Stromal cell of bone marrow (primary cell): ENCODE measurements around the gene CACNA2D1.

Source experiments
- DNase-seq: peaks from one replicate; pipeline ENCODE4 v3.0.0-alpha.2; 2012; ENCODE audit warnings: low read depth

CACNA2D1 gene

GRCh38 chr7:82284936-82285519 is 158.5 kb downstream of the CACNA2D1 start:
- no peak for DNase-seq

- DNase-seq, result no peak
Measured at GRCh38 chr7:82275342-82275741, 168.2 kb downstream of the CACNA2D1 start.

GRCh38 chr7:82274681-82275080 is 168.9 kb downstream of the CACNA2D1 start:
- DNase-seq, result no peak

- no peak for DNase-seq
Measured at GRCh38 chr7:82273886-82274285, 169.7 kb downstream of the CACNA2D1 start.

GRCh38 chr7:82270870-82271269 is 172.7 kb downstream of the CACNA2D1 start:
- DNase-seq, result no peak

GRCh38 chr7:82268632-82269031 is 174.9 kb downstream of the CACNA2D1 start:
- no peak for DNase-seq

- no peak for DNase-seq
Measured at GRCh38 chr7:82266081-82266480, 177.5 kb downstream of the CACNA2D1 start.

- DNase-seq, result no peak
Measured at GRCh38 chr7:82264783-82265305, 178.7 kb downstream of the CACNA2D1 start.

GRCh38 chr7:82263920-82264782 is 179.4 kb downstream of the CACNA2D1 start:
- no peak for DNase-seq

- DNase-seq, result no peak
Measured at GRCh38 chr7:82258181-82258580, 185.4 kb downstream of the CACNA2D1 start.

GRCh38 chr7:82257118-82257695 is 186.4 kb downstream of the CACNA2D1 start:
- no peak for DNase-seq

GRCh38 chr7:82255706-82256105 is 187.9 kb downstream of the CACNA2D1 start:
- DNase-seq, result no peak

GRCh38 chr7:82250598-82250997 is 193.0 kb downstream of the CACNA2D1 start:
- DNase-seq, result no peak

GRCh38 chr7:82249979-82250378 is 193.6 kb downstream of the CACNA2D1 start:
- no peak for DNase-seq

- no peak for DNase-seq
Measured at GRCh38 chr7:82247814-82248433, 195.7 kb downstream of the CACNA2D1 start.

- no peak for DNase-seq
Measured at GRCh38 chr7:82244947-82245517, 198.5 kb downstream of the CACNA2D1 start.

- no peak for DNase-seq
Measured at GRCh38 chr7:82241356-82241755, 202.2 kb downstream of the CACNA2D1 start.

GRCh38 chr7:82235713-82236112 is 207.9 kb downstream of the CACNA2D1 start:
- DNase-seq, result no peak

GRCh38 chr7:82234457-82235049 is 209.0 kb downstream of the CACNA2D1 start:
- DNase-seq, result peak; percentile 38

GRCh38 chr7:82230811-82231581 is 212.6 kb downstream of the CACNA2D1 start:
- DNase-seq, result no peak

GRCh38 chr7:82229164-82229563 is 214.4 kb downstream of the CACNA2D1 start:
- no peak for DNase-seq
